LHCN-M2 (cell line): ENCODE measurements around the gene RTN4. TPM values are rescaled to one million over a fixed set of nuclear protein-coding genes. Genes with fewer than 3 reads are reported as not detected.

Experiments used
- DNase-seq: peaks from one replicate; pipeline ENCODE4 v3.0.0-alpha.2; 2012; ENCODE audit warnings: low read depth
- total RNA-seq: library from RNA; depleted of rRNA; stranded (reverse); fragments of >200 nt; gene quantifications from 2 replicates; pipeline ENCODE4 v1.2.3, GENCODE V29; 2014

RTN4 gene
- total RNA-seq, 1 experiment from 2014 or later = 585 TPM

- DNase-seq = peak; percentile 63
Observed at GRCh38 chr2:54952978-54953456, 97.2 kb downstream of the RTN4 start.

GRCh38 chr2:54952425-54952824 lies 97.8 kb downstream of the RTN4 start:
- DNase-seq = no peak

- DNase-seq = no peak
Observed at GRCh38 chr2:54950811-54951210, 99.4 kb downstream of the RTN4 start.

- DNase-seq = no peak
Observed at GRCh38 chr2:54949431-54949830, 100.8 kb downstream of the RTN4 start.

- no peak for DNase-seq
Observed at GRCh38 chr2:54948120-54948519, 102.1 kb downstream of the RTN4 start.

- no peak for DNase-seq
Observed at GRCh38 chr2:54947646-54948045, 102.6 kb downstream of the RTN4 start.

GRCh38 chr2:54947136-54947535 lies 103.1 kb downstream of the RTN4 start:
- DNase-seq = no peak

GRCh38 chr2:54946220-54946805 lies 103.9 kb downstream of the RTN4 start:
- DNase-seq = no peak

GRCh38 chr2:54945391-54946219 lies 104.6 kb downstream of the RTN4 start:
- DNase-seq = peak; percentile 92

- DNase-seq = no peak
Observed at GRCh38 chr2:54944724-54945326, 105.4 kb downstream of the RTN4 start.

GRCh38 chr2:54942373-54942772 lies 107.9 kb downstream of the RTN4 start:
- DNase-seq = no peak

- DNase-seq = no peak
Observed at GRCh38 chr2:54941248-54941984, 108.8 kb downstream of the RTN4 start.

GRCh38 chr2:54940723-54941122 lies 109.5 kb downstream of the RTN4 start:
- no peak for DNase-seq

GRCh38 chr2:54939446-54940118 lies 110.7 kb downstream of the RTN4 start:
- no peak for DNase-seq

GRCh38 chr2:54936766-54937165 lies 113.5 kb downstream of the RTN4 start:
- no peak for DNase-seq

GRCh38 chr2:54935389-54935788 lies 114.9 kb downstream of the RTN4 start:
- no peak for DNase-seq

GRCh38 chr2:54931473-54931872 lies 118.8 kb downstream of the RTN4 start:
- no peak for DNase-seq

GRCh38 chr2:54928719-54929118 lies 121.5 kb downstream of the RTN4 start:
- no peak for DNase-seq

- no peak for DNase-seq
Observed at GRCh38 chr2:54927751-54928615, 122.3 kb downstream of the RTN4 start.

GRCh38 chr2:54927085-54927750 lies 123.0 kb downstream of the RTN4 start:
- DNase-seq = peak; percentile 41
